A549 (cell line): ENCODE measurements around the gene CNKSR3. TPM values are rescaled to one million over a fixed set of nuclear protein-coding genes. Genes with fewer than 3 reads are reported as not detected.

Experiments used
- ATAC-seq, 2 experiments: fragments of 200-7000 bp in 1 of 2; fragments of >200 bp in 1 of 2; cut with Nextera tagmentation in 1 of 2; cut with Tn5 transposase in 1 of 2; 3 replicates each; pipeline versions ENCODE4 v1.8.0 to v1.9.1; 2018 to 2020; ENCODE audit warnings: mild to moderate bottlenecking in 1 of 2, moderate library complexity in 1 of 2
- CTCF ChIA-PET: fragments of 300-600 bp; sonication (Branson Sonifier 250); formaldehyde crosslinking; extraction: SDS; loops from one replicate; lab custom pipeline; 2021; ENCODE audit warnings: antibody characterized with exemption, inconsistent platforms; lab: Yijun Ruan, JAX
- POLR2A ChIA-PET: fragments of 350-600 bp; formaldehyde crosslinking; extraction: SDS; loops from one replicate; lab custom pipeline; 2021; ENCODE audit warnings: antibody characterized with exemption, inconsistent platforms; lab: Yijun Ruan, JAX
- DNase-seq, 2 experiments: peaks; one replicate each; pipeline versions ENCODE4 v3.0.0 to v3.0.0-alpha.2; 2011 to 2016; ENCODE audit warnings: low read depth in 1 of 2, low spot score in 1 of 2
- FAIRE-seq: peaks from 2 replicates; lab custom pipeline; 2011; peaks lifted over from hg19 to GRCh38; lab: Jason Lieb, UNC
- H3K27ac ChIP-seq, 2 experiments: fragments of >200 bp; sonication (Bioruptor Twin); formaldehyde crosslinking; 3 replicates each; pipeline ENCODE4 v1.5.1; 2016 to 2017
- H3K4me1 ChIP-seq: fragments of >200 bp; sonication (Bioruptor Twin); formaldehyde crosslinking; 3 replicates; pipeline ENCODE4 v1.6.1; 2016
- H3K4me2 ChIP-seq: fragments of >200 bp; sonication (Bioruptor Twin); formaldehyde crosslinking; 3 replicates; pipeline ENCODE4 v1.6.1; 2016
- H3K4me3 ChIP-seq: fragments of >200 bp; sonication (Bioruptor Twin); formaldehyde crosslinking; 3 replicates; pipeline ENCODE4 v1.5.1; 2016
- H3K9me3 ChIP-seq: fragments of >200 bp; sonication (Bioruptor Twin); formaldehyde crosslinking; 3 replicates; pipeline ENCODE4 v1.6.1; 2016
- BHLHE40 ChIP-seq: IDR thresholded peaks from 2 replicates; pipeline ENCODE4 v1.6.1; 2012; ENCODE audit warnings: low read depth, low read length, inconsistent platforms
- CEBPB ChIP-seq, 2 experiments: fragments of >200 bp in 1 of 2; sonication (Bioruptor Twin) in 1 of 2; formaldehyde crosslinking in 1 of 2; IDR thresholded peaks; 2 replicates each; pipeline ENCODE4 v1.6.1; 2012 to 2016
- CHD2 ChIP-seq: fragments of 150-350 bp; IDR thresholded peaks from 2 replicates; pipeline ENCODE4 v1.6.1; 2014; ENCODE audit warnings: low read length; ENCODE audit not compliant: partially characterized antibody
- CHD4 ChIP-seq: fragments of 200-600 bp; sonication (generic); IDR thresholded peaks from 2 replicates; pipeline ENCODE4 v1.6.1; 2016; ENCODE audit warnings: antibody characterized with exemption, mild to moderate bottlenecking, borderline replicate concordance
- EHMT2 ChIP-seq: fragments of 200-600 bp; sonication (generic); IDR thresholded peaks from 2 replicates; pipeline ENCODE4 v1.6.1; 2016; ENCODE audit warnings: antibody characterized with exemption, low read depth, mild to moderate bottlenecking, moderate library complexity
- ESRRA ChIP-seq: fragments of 150-350 bp; IDR thresholded peaks from 2 replicates; pipeline ENCODE4 v1.6.1; 2014; ENCODE audit warnings: mild to moderate bottlenecking, low read length, borderline replicate concordance
- GATA3 ChIP-seq: IDR thresholded peaks from 2 replicates; pipeline ENCODE4 v1.6.1; 2012; ENCODE audit warnings: borderline replicate concordance
- HDAC2 ChIP-seq: fragments of 200-600 bp; sonication (generic); IDR thresholded peaks from 2 replicates; pipeline ENCODE4 v1.6.1; 2016
- JUNB ChIP-seq: fragments of >200 bp; sonication (Bioruptor Twin); formaldehyde crosslinking; IDR thresholded peaks from 2 replicates; pipeline ENCODE4 v1.6.1; 2016
- MYC ChIP-seq: IDR thresholded peaks from 2 replicates; pipeline ENCODE4 v1.6.1; 2012; ENCODE audit warnings: mild to moderate bottlenecking, inconsistent platforms, low read length, improper control_type of control experiment, borderline replicate concordance
- NR3C1 ChIP-seq: fragments of >200 bp; sonication (Bioruptor Twin); formaldehyde crosslinking; IDR thresholded peaks from 3 replicates; pipeline ENCODE4 v1.6.1; 2017
- PHF8 ChIP-seq: fragments of 200-600 bp; sonication (generic); IDR thresholded peaks from 2 replicates; pipeline ENCODE4 v1.6.1; 2016; ENCODE audit warnings: low read depth, mild to moderate bottlenecking, antibody characterized with exemption, moderate library complexity, borderline replicate concordance
- POLR2A ChIP-seq: IDR thresholded peaks from 2 replicates; pipeline ENCODE4 v1.6.1; 2012; ENCODE audit warnings: mild to moderate bottlenecking, low read length
- POLR2AphosphoS2 ChIP-seq: conservative IDR thresholded peaks from 2 replicates; pipeline ENCODE4 v1.6.1; 2012; ENCODE audit warnings: low read length, improper control_type of control experiment, inconsistent platforms
- RARB ChIP-seq: fragments of 250-450 bp; sonication (Bioruptor Pico); IDR thresholded peaks from 2 replicates; pipeline ENCODE4 v1.8.0; 2021; ENCODE audit warnings: mild to moderate bottlenecking, moderate library complexity
- RCOR1 ChIP-seq: fragments of 150-350 bp; IDR thresholded peaks from 2 replicates; pipeline ENCODE4 v1.6.1; 2014; ENCODE audit warnings: antibody characterized with exemption, low read length, low read depth
- TFCP2L1 ChIP-seq: fragments of 250-450 bp; sonication (Bioruptor Pico); IDR thresholded peaks from 2 replicates; pipeline ENCODE4 v1.5.0; 2021; ENCODE audit warnings: mild to moderate bottlenecking
- TP53 ChIP-seq: fragments of 250-450 bp; sonication (Bioruptor Pico); IDR thresholded peaks from 2 replicates; pipeline ENCODE4 v1.5.0; 2021; ENCODE audit warnings: mild to moderate bottlenecking, moderate library complexity
- ZFP36 ChIP-seq: fragments of 450-650 bp; IDR thresholded peaks from 2 replicates; pipeline ENCODE4 v1.6.1; 2014; ENCODE audit warnings: borderline replicate concordance; ENCODE audit not compliant: partially characterized antibody
- ZSCAN20 ChIP-seq: fragments of 250-450 bp; sonication (Bioruptor Pico); IDR thresholded peaks from 2 replicates; pipeline ENCODE4 v1.8.0; 2022; ENCODE audit warnings: mild to moderate bottlenecking, moderate library complexity
- WGBS: methylation state at CpG from one replicate; pipeline ENCODE4 v1.1.6; 2017; ENCODE audit errors: missing lambda C conversion rate; 5-methylcytosine and 5-hydroxymethylcytosine counted together
- polyA plus RNA-seq, 4 experiments: library from polyadenylated mRNA; depleted of rRNA in 3 of 4; stranded (reverse); fragments of >200 nt; fragmentation: RNase III in 1 of 4; extraction: RNeasy Plus Mini Kit Qiagen cat#74134 plus additional on column Dnase treatment in 1 of 4; gene quantifications; 2 replicates in 3 of 4; 3 replicates in 1 of 4; pipeline ENCODE4 v1.2.3, GENCODE V29; 2011 to 2017
- TF ChIP-seq, protein P1 (sequence below): fragments of 150-350 bp; IDR thresholded peaks from 2 replicates; pipeline ENCODE4 v1.6.1; 2014; ENCODE audit warnings: low read depth, mild to moderate bottlenecking, low read length
- TF ChIP-seq, protein P2 (sequence below): IDR thresholded peaks from 2 replicates; pipeline ENCODE4 v1.6.1; 2012; ENCODE audit warnings: low read depth, borderline replicate concordance
- TF ChIP-seq, protein P3 (sequence below): fragments of >200 bp; sonication (Bioruptor Twin); formaldehyde crosslinking; IDR thresholded peaks from 3 replicates; pipeline ENCODE4 v1.5.1; 2016
- TF ChIP-seq, protein P4 (sequence below): IDR thresholded peaks from 2 replicates; pipeline ENCODE4 v1.6.1; 2012
- TF ChIP-seq, protein P5 (sequence below): IDR thresholded peaks from 2 replicates; pipeline ENCODE4 v1.6.1; 2012

CNKSR3 gene
- polyA plus RNA-seq, 2 of the 4 experiments (the other 2 are of a cell fraction) = 2.9 to 3.5 TPM

DNA sequence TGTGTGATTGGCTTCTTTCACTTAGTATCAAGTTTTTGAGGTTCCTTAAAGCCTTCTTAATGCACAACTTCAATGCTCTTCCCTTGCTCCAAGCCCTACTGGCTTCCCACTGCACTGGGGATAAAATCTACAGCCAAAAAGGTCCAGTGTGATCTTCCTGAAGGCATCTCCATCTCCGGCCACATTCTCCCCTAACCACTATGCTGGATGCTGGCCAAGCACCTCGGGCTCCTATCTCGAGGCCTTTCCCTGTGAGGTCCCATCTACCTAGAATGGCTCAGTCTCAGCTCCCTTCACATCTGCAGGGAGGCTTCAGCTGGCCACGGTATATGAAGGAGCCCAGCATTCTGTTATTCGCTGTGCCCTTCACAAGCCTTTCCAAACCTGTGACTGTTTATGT lies 48.1 kb downstream of the CNKSR3 start:
- no peak for TF ChIP-seq EHMT2
- TF ChIP-seq RARB (CRISPR knock-in tag) = no peak
- TF ChIP-seq, protein P1, sequence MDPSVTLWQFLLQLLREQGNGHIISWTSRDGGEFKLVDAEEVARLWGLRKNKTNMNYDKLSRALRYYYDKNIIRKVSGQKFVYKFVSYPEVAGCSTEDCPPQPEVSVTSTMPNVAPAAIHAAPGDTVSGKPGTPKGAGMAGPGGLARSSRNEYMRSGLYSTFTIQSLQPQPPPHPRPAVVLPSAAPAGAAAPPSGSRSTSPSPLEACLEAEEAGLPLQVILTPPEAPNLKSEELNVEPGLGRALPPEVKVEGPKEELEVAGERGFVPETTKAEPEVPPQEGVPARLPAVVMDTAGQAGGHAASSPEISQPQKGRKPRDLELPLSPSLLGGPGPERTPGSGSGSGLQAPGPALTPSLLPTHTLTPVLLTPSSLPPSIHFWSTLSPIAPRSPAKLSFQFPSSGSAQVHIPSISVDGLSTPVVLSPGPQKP = no peak
- TF ChIP-seq TFCP2L1 = no peak
- TF ChIP-seq HDAC2 = no peak
- TF ChIP-seq MYC = no peak
- TF ChIP-seq BHLHE40 = no peak
- no peak for TF ChIP-seq CHD2
- no peak for TF ChIP-seq PHF8
- no peak for TF ChIP-seq TP53 (CRISPR knock-in tag)
- TF ChIP-seq, protein P2, sequence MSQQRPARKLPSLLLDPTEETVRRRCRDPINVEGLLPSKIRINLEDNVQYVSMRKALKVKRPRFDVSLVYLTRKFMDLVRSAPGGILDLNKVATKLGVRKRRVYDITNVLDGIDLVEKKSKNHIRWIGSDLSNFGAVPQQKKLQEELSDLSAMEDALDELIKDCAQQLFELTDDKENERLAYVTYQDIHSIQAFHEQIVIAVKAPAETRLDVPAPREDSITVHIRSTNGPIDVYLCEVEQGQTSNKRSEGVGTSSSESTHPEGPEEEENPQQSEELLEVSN = no peak
- TF ChIP-seq POLR2A = no peak
- no peak for TF ChIP-seq RCOR1
- no peak for TF ChIP-seq CHD4
- TF ChIP-seq ESRRA = no peak
- TF ChIP-seq, protein P3, sequence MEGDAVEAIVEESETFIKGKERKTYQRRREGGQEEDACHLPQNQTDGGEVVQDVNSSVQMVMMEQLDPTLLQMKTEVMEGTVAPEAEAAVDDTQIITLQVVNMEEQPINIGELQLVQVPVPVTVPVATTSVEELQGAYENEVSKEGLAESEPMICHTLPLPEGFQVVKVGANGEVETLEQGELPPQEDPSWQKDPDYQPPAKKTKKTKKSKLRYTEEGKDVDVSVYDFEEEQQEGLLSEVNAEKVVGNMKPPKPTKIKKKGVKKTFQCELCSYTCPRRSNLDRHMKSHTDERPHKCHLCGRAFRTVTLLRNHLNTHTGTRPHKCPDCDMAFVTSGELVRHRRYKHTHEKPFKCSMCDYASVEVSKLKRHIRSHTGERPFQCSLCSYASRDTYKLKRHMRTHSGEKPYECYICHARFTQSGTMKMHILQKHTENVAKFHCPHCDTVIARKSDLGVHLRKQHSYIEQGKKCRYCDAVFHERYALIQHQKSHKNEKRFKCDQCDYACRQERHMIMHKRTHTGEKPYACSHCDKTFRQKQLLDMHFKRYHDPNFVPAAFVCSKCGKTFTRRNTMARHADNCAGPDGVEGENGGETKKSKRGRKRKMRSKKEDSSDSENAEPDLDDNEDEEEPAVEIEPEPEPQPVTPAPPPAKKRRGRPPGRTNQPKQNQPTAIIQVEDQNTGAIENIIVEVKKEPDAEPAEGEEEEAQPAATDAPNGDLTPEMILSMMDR = no peak
- no peak for TF ChIP-seq POLR2AphosphoS2
- no peak for FAIRE-seq
- no peak overlapping the region for H3K4me3 ChIP-seq
- POLR2A ChIA-PET = no interaction called here
- no peak for DNase-seq
- CTCF ChIA-PET = no interaction called here
- no peaks in the 10 kb centered on the region for H3K9me3 ChIP-seq
- no peak for ATAC-seq
- H3K27ac ChIP-seq = no peak overlapping the region
- peaks cover 17% of the 10 kb centered on the region for H3K4me1 ChIP-seq
- WGBS = 61% methylated on average over 5 of the region's 5 CpGs
- no peak overlapping the region for H3K4me2 ChIP-seq

DNA sequence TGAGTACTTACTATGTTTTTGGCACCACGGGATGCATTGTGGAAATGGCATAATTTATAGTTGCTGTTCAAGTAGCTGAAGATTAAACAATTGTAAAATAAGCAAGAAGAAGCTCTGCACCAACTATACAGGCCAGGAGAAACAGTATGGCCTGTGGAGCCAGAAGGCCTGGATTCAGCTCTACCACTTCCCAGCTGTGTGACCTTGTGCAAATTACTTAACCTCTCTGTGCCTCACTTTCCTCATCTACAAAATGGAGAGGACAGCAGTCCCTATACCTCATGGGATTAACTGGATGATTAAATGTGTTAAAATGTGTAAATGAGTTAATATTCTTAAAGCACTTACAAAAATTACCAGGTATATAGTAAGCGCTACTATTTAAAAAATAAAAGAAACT lies 49.1 kb downstream of the CNKSR3 start:
- WGBS = 98% methylated on average over 2 of the region's 2 CpGs
- Histone ChIP-seq H3K4me3 (no peak overlapping the region), H3K4me1 (peaks cover 17% of the 10 kb centered on the region), H3K27ac (no peak overlapping the region), H3K9me3 (no peaks in the 10 kb centered on the region), H3K4me2 (no peak overlapping the region)
- DNase-seq (no peak), ATAC-seq (no peak), FAIRE-seq (no peak)
- TF ChIP-seq, protein P4, sequence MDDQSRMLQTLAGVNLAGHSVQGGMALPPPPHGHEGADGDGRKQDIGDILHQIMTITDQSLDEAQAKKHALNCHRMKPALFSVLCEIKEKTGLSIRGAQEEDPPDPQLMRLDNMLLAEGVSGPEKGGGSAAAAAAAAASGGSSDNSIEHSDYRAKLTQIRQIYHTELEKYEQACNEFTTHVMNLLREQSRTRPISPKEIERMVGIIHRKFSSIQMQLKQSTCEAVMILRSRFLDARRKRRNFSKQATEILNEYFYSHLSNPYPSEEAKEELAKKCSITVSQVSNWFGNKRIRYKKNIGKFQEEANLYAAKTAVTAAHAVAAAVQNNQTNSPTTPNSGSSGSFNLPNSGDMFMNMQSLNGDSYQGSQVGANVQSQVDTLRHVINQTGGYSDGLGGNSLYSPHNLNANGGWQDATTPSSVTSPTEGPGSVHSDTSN = no peak
- TF ChIP-seq ZFP36 = peak; percentile 19
- ChIA-PET CTCF (no interaction called here), POLR2A (no interaction called here)

DNA sequence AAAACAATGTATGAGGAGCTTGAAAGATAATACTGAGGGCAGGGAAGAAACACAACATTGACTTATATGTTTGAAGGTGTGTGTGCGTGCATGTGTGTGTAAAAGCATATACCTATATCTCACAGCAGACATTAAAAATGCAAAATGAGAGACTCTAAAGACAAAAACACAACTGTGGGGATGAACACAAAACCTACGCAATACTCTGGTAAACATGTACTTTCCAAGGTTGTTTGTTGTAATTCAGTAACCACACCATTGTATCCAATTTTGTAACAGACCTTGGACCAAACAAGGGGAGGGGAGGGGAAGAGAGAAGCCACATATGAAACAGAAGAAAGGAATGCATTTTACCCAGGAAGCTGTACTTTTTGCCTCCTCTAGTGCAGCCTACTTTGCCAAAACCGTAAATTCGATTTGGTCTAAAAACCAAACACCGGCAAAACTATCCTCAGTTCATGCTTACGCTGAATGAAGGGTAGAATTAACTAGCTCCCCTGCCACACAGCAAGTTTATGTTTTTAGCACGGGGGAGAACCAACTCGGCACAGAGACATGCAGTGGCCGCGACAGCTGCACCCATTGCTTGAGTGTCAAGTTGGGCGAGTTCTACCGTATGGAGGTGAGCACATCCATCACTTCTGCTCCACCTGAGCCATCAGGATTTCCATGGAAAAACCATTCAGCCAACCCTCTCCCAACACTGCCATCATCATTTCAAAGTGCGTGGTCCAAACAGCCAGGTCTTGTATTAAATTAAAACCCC lies 50.0 kb downstream of the CNKSR3 start:
- TF ChIP-seq RARB (CRISPR knock-in tag) (no peak), GATA3 (no peak), BHLHE40 (no peak), NR3C1 (no peak), CEBPB (IDR thresholded peaks at IDR 0.05) (no peak), JUNB (no peak), ZSCAN20 (no peak), ESRRA (no peak), MYC (no peak)
- TF ChIP-seq, protein P5, sequence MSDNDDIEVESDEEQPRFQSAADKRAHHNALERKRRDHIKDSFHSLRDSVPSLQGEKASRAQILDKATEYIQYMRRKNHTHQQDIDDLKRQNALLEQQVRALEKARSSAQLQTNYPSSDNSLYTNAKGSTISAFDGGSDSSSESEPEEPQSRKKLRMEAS = no peak
- TF ChIP-seq, protein P3 = no peak
- 89% methylated on average over 13 of the region's 13 CpGs for WGBS
- DNase-seq (no peak), ATAC-seq (no peak), FAIRE-seq (no peak)
- H3K4me3 ChIP-seq = no peak overlapping the region
- CTCF ChIA-PET = no interaction called here
- peaks cover 17% of the 10 kb centered on the region for H3K4me1 ChIP-seq
- peak overlapping the region; percentile 36 for H3K4me2 ChIP-seq
- H3K27ac ChIP-seq = peak overlapping the region in 1 of 2 experiments; percentile 28; a peak in 1 of 6 replicates
- POLR2A ChIA-PET = no interaction called here
- no peaks in the 10 kb centered on the region for H3K9me3 ChIP-seq
